ENCODE measurements around the gene TMEM259. TPM values are rescaled to one million over a fixed set of nuclear protein-coding genes. Genes with fewer than 3 reads are reported as not detected.

TMEM259 gene
- total and polyA plus RNA-seq, 2 of the 8 experiments (the other 6 are each of a cell fraction or from before 2014, with no cell fraction given): 140 to 243 TPM

DNA sequence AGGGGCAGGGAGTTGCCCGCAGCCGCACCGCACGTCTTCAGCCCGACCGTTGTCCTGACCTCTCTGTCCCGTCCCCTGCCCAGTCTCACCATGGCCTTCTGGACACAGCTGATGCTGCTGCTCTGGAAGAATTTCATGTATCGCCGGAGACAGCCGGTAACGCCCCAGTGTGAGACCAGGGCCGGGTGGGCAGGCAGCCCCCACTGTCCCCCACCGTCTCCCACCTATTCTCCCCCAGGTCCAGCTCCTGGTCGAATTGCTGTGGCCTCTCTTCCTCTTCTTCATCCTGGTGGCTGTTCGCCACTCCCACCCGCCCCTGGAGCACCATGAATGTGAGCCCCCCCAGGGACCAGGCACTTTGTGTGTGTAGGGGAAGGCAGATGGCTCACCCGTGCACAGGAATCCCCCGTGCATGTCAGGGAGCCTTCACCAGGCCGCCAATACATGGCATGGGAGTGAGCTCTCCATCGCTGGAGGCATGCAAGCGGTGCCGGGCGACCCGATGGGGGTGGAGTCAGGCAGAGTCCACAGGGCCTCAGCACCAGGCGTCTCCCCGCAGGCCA is 20.4 kb upstream of the TMEM259 start:
- WGBS, 2 experiments (ENCODE audit: extremely low coverage in 1 of 2, insufficient coverage in 1 of 2, insufficient read length in 1 of 2, insufficient replicate concordance in 2 of 2, low coverage in 1 of 2, low lambda C conversion rate in 2 of 2, missing lambda C conversion rate in 1 of 2): 66% methylated on average over 22 of the region's 26 CpGs; no CpG with 5 or more reads in 1 of the 2 experiments
- POLR2A ChIA-PET (ENCODE audit: partially characterized antibody): interaction anchor here (0.8 to 16.4 kb wide), 9 partner anchors 9 to 57 kb away, joined by 3 to 509 read pairs (median 4); partner anchors contain the start of genes CNN2, RNU6-2 and WDR18
- Histone ChIP-seq H3K9me3 (ENCODE audit: insufficient read depth in 2 of 2, low read depth in 1 of 2, low read length in 1 of 2) (no peaks in the 10 kb centered on the region), H2BK12ac (ENCODE audit: low read depth, low read length) (no peak overlapping the region), H3K79me1 (ENCODE audit: low read depth, low read length) (no peaks in the 10 kb centered on the region), H4K5ac (ENCODE audit: insufficient read length, low read depth, low read length) (no peak overlapping the region), H4K8ac (ENCODE audit: extremely low read depth, insufficient read depth, low read length) (no peak overlapping the region), H3K23me2 (ENCODE audit: low read depth, low read length) (peaks cover 10% of the 10 kb centered on the region), H3K14ac (ENCODE audit: insufficient read length) (no peak overlapping the region), H2BK20ac (ENCODE audit: low read length) (no peak overlapping the region), H2BK120ac (replicated peaks; ENCODE audit: low read depth, low read length) (no peak overlapping the region), H2BK5ac (ENCODE audit: low read depth, low read length) (no peak overlapping the region), H4K20me1 (replicated peaks in 1 of 2; ENCODE audit: control insufficient read depth in 1 of 2, insufficient read depth in 2 of 2, low read length in 2 of 2) (peaks cover 0 to 3% of the 10 kb centered on the region in 2 experiments), H3K18ac (ENCODE audit: extremely low read depth, low read length) (0 out of 2 replicates have a peak overlapping the region, but pooled peaks have one; percentile 9), H3K79me2 (ENCODE audit: control insufficient read depth in 1 of 2, insufficient read depth in 2 of 2, low read length in 2 of 2) (no peaks in the 10 kb centered on the region), H2BK15ac (ENCODE audit: low read length) (no peak overlapping the region), H3K36me3 (ENCODE audit: control insufficient read depth in 2 of 4, insufficient read depth in 4 of 4, low read length in 3 of 4) (peaks cover 5 to 17% (median 10%) of the 10 kb centered on the region in 4 experiments), H3K4me3 (ENCODE audit: extremely low read depth in 1 of 4, insufficient read depth in 2 of 4, low read depth in 3 of 4, low read length in 4 of 4) (peak overlapping the region; percentile 53 to 76 (median 64); a peak in 6 of 8 replicates), H3K23ac (ENCODE audit: insufficient read length) (no peak overlapping the region), H4K91ac (replicated peaks; ENCODE audit: insufficient read length, low read length) (no peak overlapping the region), H3K4me1 (replicated peaks in 1 of 4; ENCODE audit: control insufficient read depth in 3 of 4, insufficient read depth in 4 of 4, low read length in 3 of 4) (peaks cover 0 to 10% (median 9%) of the 10 kb centered on the region in 4 experiments; a peak in 6 of 7 replicates), H3K56ac (replicated peaks; ENCODE audit: insufficient read length, low read depth, low read length) (no peak overlapping the region), H3K27me3 (replicated peaks in 1 of 4; ENCODE audit: control insufficient read depth in 3 of 4, extremely low read depth in 1 of 4, insufficient read depth in 3 of 4, low read length in 3 of 4) (no peaks in the 10 kb centered on the region), H3K27ac (ENCODE audit: low read depth, low read length) (no peak overlapping the region), H2AK5ac (ENCODE audit: low read depth, low read length) (no peak overlapping the region), H3K4me2 (ENCODE audit: insufficient read depth in 1 of 2, low read depth in 2 of 2, low read length in 2 of 2) (peak overlapping the region; percentile 86 to 90), H2AFZ (ENCODE audit: low read length) (no peak overlapping the region), H3K4ac (replicated peaks; ENCODE audit: insufficient read length, low read depth, low read length) (no peak overlapping the region), H3K9ac (replicated peaks in 1 of 4; ENCODE audit: extremely low read depth in 1 of 4, low read depth in 3 of 4, low read length in 3 of 4) (no peak overlapping the region)
- no peak for DNase-seq (ENCODE audit: low read depth in 1 of 2, low spot score in 2 of 2)
- FAIRE-seq: no peak
- CTCF ChIA-PET (ENCODE audit: partially characterized antibody): interaction anchor here (0.6 to 4.8 kb wide), 7 partner anchors 11 to 118 kb away, joined by 3 to 27 read pairs (median 4); partner anchors contain the start of gene ARHGAP45
- TF ChIP-seq, protein P1, sequence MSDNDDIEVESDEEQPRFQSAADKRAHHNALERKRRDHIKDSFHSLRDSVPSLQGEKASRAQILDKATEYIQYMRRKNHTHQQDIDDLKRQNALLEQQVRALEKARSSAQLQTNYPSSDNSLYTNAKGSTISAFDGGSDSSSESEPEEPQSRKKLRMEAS (IDR thresholded peaks at IDR 0.05): no peak
- TF ChIP-seq RAD21 (IDR thresholded peaks at IDR 0.05 in 1 of 2, conservative IDR thresholded peaks at IDR 0.05 in 1 of 2; ENCODE audit: low read depth in 2 of 2, low read length in 2 of 2) (no peak), SP4 (IDR thresholded peaks at IDR 0.05; ENCODE audit: low read length) (no peak), RFX5 (IDR thresholded peaks at IDR 0.05; ENCODE audit: borderline replicate concordance, low read depth, low read length) (no peak)

Measured in H1 (cell line).